Nephron progenitor cell (in vitro differentiated cells): ENCODE data around the gene NPNT.

Experiments
- DNase-seq: peaks from one replicate; pipeline ENCODE4 v3.0.0; 2021
- H3K27ac Mint-ChIP-seq: 2 replicates; pipeline ENCODE4 v1.8.0; 2021; ENCODE audit warnings: mild to moderate bottlenecking, moderate library complexity, mixed read lengths
- H3K27me3 Mint-ChIP-seq: 2 replicates; pipeline ENCODE4 v1.8.0; 2021; ENCODE audit warnings: mild to moderate bottlenecking, low read depth, mixed read lengths; ENCODE audit not compliant: poor library complexity
- H3K36me3 Mint-ChIP-seq: 2 replicates; pipeline ENCODE4 v1.8.0; 2021; ENCODE audit warnings: low read depth, mixed read lengths
- H3K4me1 Mint-ChIP-seq: 2 replicates; pipeline ENCODE4 v1.8.0; 2021; ENCODE audit warnings: mixed read lengths
- H3K4me3 Mint-ChIP-seq: 2 replicates; pipeline ENCODE4 v1.8.0; 2021; ENCODE audit warnings: mild to moderate bottlenecking, moderate library complexity, mixed read lengths
- H3K9me3 Mint-ChIP-seq: 2 replicates; pipeline ENCODE4 v1.8.0; 2021; ENCODE audit warnings: mild to moderate bottlenecking, moderate library complexity, mixed read lengths
- CTCF ChIP-seq: fragments of 200-600 bp; sonication (generic); IDR thresholded peaks from 2 replicates; pipeline ENCODE4 v1.5.0; 2021; ENCODE audit warnings: antibody characterized with exemption

The NPNT gene

DNA sequence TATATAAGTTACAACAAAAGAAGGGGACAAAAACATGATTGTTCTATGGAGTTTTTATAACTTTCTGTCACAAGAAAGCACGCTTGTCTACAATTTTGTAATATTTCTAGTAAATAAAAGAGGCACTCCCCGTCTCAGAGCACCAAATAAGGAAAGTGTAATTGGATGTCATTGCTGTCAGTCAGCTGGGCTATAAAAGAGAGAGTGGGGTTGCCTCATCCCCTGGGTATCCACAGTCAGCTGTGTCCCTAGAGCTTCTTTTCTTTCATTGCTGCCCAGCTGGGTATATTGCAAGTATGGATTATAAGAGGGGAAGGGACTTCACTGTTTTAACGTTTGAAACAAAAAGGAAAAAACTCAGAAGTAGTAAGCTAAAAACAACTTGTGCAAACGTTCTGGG, 61.3 kb downstream of the NPNT start:
- Mint-ChIP-seq H3K27ac (peak overlapping the region; percentile 46), H3K4me3 (no peak overlapping the region), H3K9me3 (no peaks in the 10 kb centered on the region), H3K27me3 (no peaks in the 10 kb centered on the region), H3K4me1 (peaks cover 28% of the 10 kb centered on the region), H3K36me3 (no peaks in the 10 kb centered on the region)
- DNase-seq, result no peak
- no peak for TF ChIP-seq CTCF

- Mint-ChIP-seq H3K4me3 (no peak overlapping the region), H3K27me3 (no peaks in the 10 kb centered on the region), H3K27ac (peak overlapping the region; percentile 31), H3K4me1 (peaks cover 28% of the 10 kb centered on the region), H3K36me3 (no peaks in the 10 kb centered on the region), H3K9me3 (no peaks in the 10 kb centered on the region)
- no peak for DNase-seq
- no peak for TF ChIP-seq CTCF
Measured at GRCh38 chr4:105957680-105958079, 62.4 kb downstream of the NPNT start.

GRCh38 chr4:105963461-105964400, 68.5 kb downstream of the NPNT start:
- Mint-ChIP-seq H3K27me3 (no peaks in the 10 kb centered on the region), H3K4me1 (peaks cover 16% of the 10 kb centered on the region), H3K36me3 (no peaks in the 10 kb centered on the region), H3K9me3 (no peaks in the 10 kb centered on the region), H3K27ac (no peak overlapping the region), H3K4me3 (no peak overlapping the region)
- no peak for DNase-seq
- no peak for TF ChIP-seq CTCF

GRCh38 chr4:105965183-105965800, 70.0 kb downstream of the NPNT start:
- no peaks in the 10 kb centered on the region for H3K36me3 Mint-ChIP-seq
- H3K9me3 Mint-ChIP-seq, result no peaks in the 10 kb centered on the region
- H3K4me3 Mint-ChIP-seq, result no peak overlapping the region

GRCh38 chr4:105966051-105966450, 70.8 kb downstream of the NPNT start:
- Mint-ChIP-seq H3K4me1 (peaks cover 22% of the 10 kb centered on the region), H3K27me3 (no peaks in the 10 kb centered on the region), H3K36me3 (no peaks in the 10 kb centered on the region), H3K27ac (no peak overlapping the region), H3K9me3 (no peaks in the 10 kb centered on the region), H3K4me3 (no peak overlapping the region)
- DNase-seq, result no peak
- TF ChIP-seq CTCF, result no peak

More at GRCh38 chr4:105965183-105965800, 70.0 kb downstream of the NPNT start:
- Mint-ChIP-seq H3K27me3 (no peaks in the 10 kb centered on the region), H3K27ac (no peak overlapping the region), H3K4me1 (peaks cover 22% of the 10 kb centered on the region)
- no peak for TF ChIP-seq CTCF
- DNase-seq, result no peak
